Adrenal gland (tissue), 12 donors: ENCODE results near the gene CDH4. TPM values are rescaled to one million over a fixed set of nuclear protein-coding genes. Genes with fewer than 3 reads are reported as not detected.

ENCODE experiments used
- DNase-seq, 7 donors: peaks; one replicate each; pipeline ENCODE4 v3.0.0-alpha.2; 2019 to 2020
- H3K27ac ChIP-seq, 5 donors: fragments of 200-600 bp; sonication (generic) in 4 of 5; 1 replicate in 3 of 5; 2 replicates in 2 of 5; pipeline versions ENCODE4 v1.5.1 to v1.8.0; 2016 to 2020; ENCODE audit warnings: mild to moderate bottlenecking in 1 of 5
- H3K27me3 ChIP-seq: fragments of 200-600 bp; 2 replicates; pipeline ENCODE4 v1.8.0; 2021
- H3K36me3 ChIP-seq, 2 donors: fragments of 200-600 bp; replicated peaks in 1 of 2; 1 replicate in 1 of 2; 2 replicates in 1 of 2; pipeline versions ENCODE4 v1.5.1 to v1.8.0; 2018 to 2022
- H3K4me1 ChIP-seq, 2 donors: fragments of 200-600 bp; replicated peaks in 1 of 2; 1 replicate in 1 of 2; 2 replicates in 1 of 2; pipeline versions ENCODE4 v1.5.1 to v1.8.0; 2018 to 2021
- H3K4me3 ChIP-seq, 4 donors: fragments of 200-600 bp; sonication (generic) in 3 of 4; one replicate each; pipeline ENCODE4 v1.5.1; 2016 to 2018
- H3K9me3 ChIP-seq, 3 donors: fragments of 200-600 bp; sonication (generic) in 1 of 3; replicated peaks in 1 of 3; 1 replicate in 2 of 3; 2 replicates in 1 of 3; pipeline versions ENCODE4 v1.5.1 to v1.8.0; 2016 to 2021
- POLR2A ChIP-seq, 2 donors: fragments of 450-650 bp; IDR thresholded peaks; one replicate each; pipeline ENCODE4 v1.6.1; 2017; ENCODE audit warnings: antibody characterized with exemption in 2 of 2, mild to moderate bottlenecking in 2 of 2, moderate library complexity in 1 of 2
- WGBS, 4 donors: extraction: QIAGEN DNeasy Blood & Tissue Kit in 2 of 4; methylation state at CpG; one replicate each; pipeline versions ENCODE4 v1.1.5 to v1.1.7; 2013 to 2017; 5-methylcytosine and 5-hydroxymethylcytosine counted together
- intact Hi-C, 2 donors: fragments of 100-400 bp; cut with DNase I; formaldehyde crosslinking; loops; one replicate each; pipeline versions ENCODE4 v1.14.1 to v1.15.0; 2022 to 2023
- polyA plus RNA-seq, 3 donors: library from polyadenylated mRNA; stranded (reverse); fragments of 200-250 nt in 2 of 3; fragments of 350-450 nt in 1 of 3; fragmentation: Illumina TruSeq in 1 of 3; extraction: RNeasy Lipid Tissue Mini Kit (QIAGEN cat#74804) in 1 of 3; gene quantifications; one replicate each; pipeline ENCODE4 v1.2.3, GENCODE V29; 2013 to 2014
- total RNA-seq, 9 donors: library from RNA; depleted of rRNA in 4 of 9; stranded (reverse); fragments of >200 nt in 4 of 9; fragments of 120-200 nt in 1 of 9; fragmentation: NEBNext Ultra II Directional in 1 of 9; extraction: Animal tissue kit (Norgen Biotek cat#: 25700) in 1 of 9; gene quantifications; one replicate each; pipeline versions ENCODE4 v1.1.0 to v1.2.4, GENCODE V29; 2013 to 2023
- TF ChIP-seq, protein P1 (sequence below), 6 experiments: fragments of 450-650 bp in 4 of 6; fragments of 200-600 bp in 2 of 6; sonication (generic) in 1 of 6; IDR thresholded peaks; 1 replicate in 5 of 6; 2 replicates in 1 of 6; pipeline versions ENCODE4 v1.5.1 to v1.8.0; 2016 to 2021; ENCODE audit warnings: antibody characterized with exemption in 6 of 6, mild to moderate bottlenecking in 2 of 6, moderate library complexity in 1 of 6
- donor health status: healthy with polysubstance abuse.
- donor health status: Bipolar disorder and iron deficiency.
- donor health status: DM: yes; HTN: yes; CAD: no.
- donor health status: DM: no; HTN: no; CAD: no.
- donor health status: DM: no; HTN: no; CAD: no.
- donor health status: DM: yes; HTN: yes; CAD: no.

The CDH4 gene
- total and polyA plus RNA-seq, 12 donors, result 0.08 to 0.53 (median 0.20) TPM; not detected in 3

DNA sequence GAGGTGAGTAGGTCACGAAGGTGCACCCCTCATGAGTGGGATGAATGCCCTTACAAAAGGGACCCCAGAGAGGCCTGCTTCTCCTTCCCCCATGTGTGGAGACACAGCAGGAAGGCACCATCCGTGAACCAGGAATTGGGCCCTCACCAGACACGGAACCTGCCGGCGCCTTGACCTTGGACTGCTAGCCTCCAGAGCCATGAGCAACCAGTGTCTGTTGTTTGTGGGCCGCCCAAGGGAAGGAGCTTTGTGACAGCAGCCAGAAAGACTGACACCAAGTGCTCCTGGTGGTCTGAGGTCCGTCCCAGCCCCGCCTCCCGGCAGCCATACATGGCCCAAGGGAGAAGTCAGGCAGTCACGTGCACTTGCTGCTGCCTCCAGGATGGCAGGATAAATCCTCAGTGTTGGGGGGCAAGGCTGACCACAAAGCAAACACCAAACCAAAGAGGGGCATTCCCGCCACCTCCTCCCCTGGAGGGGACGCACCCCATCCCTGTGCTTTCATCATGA, 29.3 kb downstream of the CDH4 start:
- Histone ChIP-seq H3K27ac (no peak overlapping the region), H3K36me3 (no peaks in the 10 kb centered on the region), H3K4me1 (no peaks in the 10 kb centered on the region), H3K27me3 (peaks cover 5% of the 10 kb centered on the region), H3K9me3 (no peaks in the 10 kb centered on the region), H3K4me3 (no peak overlapping the region)
- TF ChIP-seq POLR2A (IDR thresholded peaks at IDR 0.05), result no peak
- TF ChIP-seq, protein P1, sequence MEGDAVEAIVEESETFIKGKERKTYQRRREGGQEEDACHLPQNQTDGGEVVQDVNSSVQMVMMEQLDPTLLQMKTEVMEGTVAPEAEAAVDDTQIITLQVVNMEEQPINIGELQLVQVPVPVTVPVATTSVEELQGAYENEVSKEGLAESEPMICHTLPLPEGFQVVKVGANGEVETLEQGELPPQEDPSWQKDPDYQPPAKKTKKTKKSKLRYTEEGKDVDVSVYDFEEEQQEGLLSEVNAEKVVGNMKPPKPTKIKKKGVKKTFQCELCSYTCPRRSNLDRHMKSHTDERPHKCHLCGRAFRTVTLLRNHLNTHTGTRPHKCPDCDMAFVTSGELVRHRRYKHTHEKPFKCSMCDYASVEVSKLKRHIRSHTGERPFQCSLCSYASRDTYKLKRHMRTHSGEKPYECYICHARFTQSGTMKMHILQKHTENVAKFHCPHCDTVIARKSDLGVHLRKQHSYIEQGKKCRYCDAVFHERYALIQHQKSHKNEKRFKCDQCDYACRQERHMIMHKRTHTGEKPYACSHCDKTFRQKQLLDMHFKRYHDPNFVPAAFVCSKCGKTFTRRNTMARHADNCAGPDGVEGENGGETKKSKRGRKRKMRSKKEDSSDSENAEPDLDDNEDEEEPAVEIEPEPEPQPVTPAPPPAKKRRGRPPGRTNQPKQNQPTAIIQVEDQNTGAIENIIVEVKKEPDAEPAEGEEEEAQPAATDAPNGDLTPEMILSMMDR (IDR thresholded peaks at IDR 0.05), result no peak
- 80 to 86% (median 82%) methylated on average over 5 to 12 of the region's 12 CpGs for WGBS, 4 donors
- DNase-seq, result no peak
- intact Hi-C loops, result no loop called here

GRCh38 chr20:61284752-61285151, 32.7 kb downstream of the CDH4 start:
- no peak for DNase-seq
- intact Hi-C loops, result no loop called here
- Histone ChIP-seq H3K4me1 (no peaks in the 10 kb centered on the region), H3K4me3 (no peak overlapping the region), H3K27ac (no peak overlapping the region), H3K9me3 (no peaks in the 10 kb centered on the region), H3K36me3 (no peaks in the 10 kb centered on the region), H3K27me3 (no peaks in the 10 kb centered on the region)
- 63 to 75% (median 71%) methylated on average over 5 of the region's 5 CpGs for WGBS, 4 donors
- TF ChIP-seq POLR2A (IDR thresholded peaks at IDR 0.05), result no peak
- TF ChIP-seq, protein P1 (IDR thresholded peaks at IDR 0.05), result no peak

DNA sequence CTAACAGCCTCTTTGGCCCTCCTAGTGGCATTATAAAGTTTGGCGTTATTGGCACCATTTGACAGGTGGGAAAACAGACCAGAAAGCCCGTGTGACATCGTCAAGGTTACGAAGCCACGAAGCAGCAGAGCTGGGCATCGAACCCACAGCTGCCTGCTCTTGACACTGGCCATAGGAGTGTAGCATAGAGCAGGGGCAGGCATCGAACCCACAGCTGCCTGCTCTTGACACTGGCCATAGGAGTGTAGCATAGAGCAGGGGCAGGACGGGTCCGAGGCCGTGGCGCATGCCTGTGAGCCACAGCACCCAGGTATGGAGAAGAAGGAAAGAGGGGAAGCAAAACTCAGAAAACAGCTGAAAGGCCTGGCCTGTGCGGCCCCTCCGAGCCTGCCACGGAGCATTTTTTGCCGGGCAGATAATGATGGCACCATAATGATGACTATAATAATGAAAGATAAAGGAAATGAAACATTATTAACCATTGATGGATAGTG, 33.1 kb downstream of the CDH4 start:
- intact Hi-C loops, result no loop called here
- TF ChIP-seq, protein P1 (IDR thresholded peaks at IDR 0.05), result no peak
- no peak for TF ChIP-seq POLR2A (IDR thresholded peaks at IDR 0.05)
- H3K9me3 ChIP-seq, result no peaks in the 10 kb centered on the region
- 76 to 81% (median 80%) methylated on average over 15 of the region's 15 CpGs for WGBS, 4 donors
- DNase-seq, result no peak
- H3K27me3 ChIP-seq, result no peaks in the 10 kb centered on the region
- no peaks in the 10 kb centered on the region for H3K4me1 ChIP-seq
- no peaks in the 10 kb centered on the region for H3K36me3 ChIP-seq
- no peak overlapping the region for H3K27ac ChIP-seq
- H3K4me3 ChIP-seq, result no peak overlapping the region

DNA sequence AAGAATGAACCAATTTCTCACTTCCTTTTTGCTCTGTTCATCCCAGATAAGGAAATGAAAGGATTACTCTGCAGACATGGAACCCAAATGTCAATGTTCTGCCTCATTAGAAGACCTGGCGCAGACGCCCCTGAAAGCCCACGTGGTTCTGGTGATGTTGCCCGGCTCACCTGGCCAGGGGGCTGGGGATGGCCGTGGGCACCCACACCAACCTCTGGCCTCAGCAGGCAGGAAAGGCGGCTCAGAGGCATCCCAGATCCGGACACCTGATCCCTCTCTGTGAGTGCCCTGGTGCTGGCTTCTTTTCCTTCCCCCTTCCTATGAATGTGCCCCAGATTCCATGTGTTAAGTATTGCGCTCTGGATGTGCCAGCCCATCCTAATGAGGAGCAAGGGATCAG, 33.6 kb downstream of the CDH4 start:
- WGBS, 4 donors, result 80 to 90% (median 81%) methylated on average over 5 to 8 of the region's 8 CpGs
- Histone ChIP-seq H3K36me3 (no peaks in the 10 kb centered on the region), H3K4me3 (no peak overlapping the region), H3K4me1 (no peaks in the 10 kb centered on the region), H3K27ac (no peak overlapping the region), H3K27me3 (no peaks in the 10 kb centered on the region), H3K9me3 (no peaks in the 10 kb centered on the region)
- DNase-seq, result no peak
- intact Hi-C loops, result no loop called here
- no peak for TF ChIP-seq POLR2A (IDR thresholded peaks at IDR 0.05)
- TF ChIP-seq, protein P1 (IDR thresholded peaks at IDR 0.05), result no peak
